WERI-Rb-1 (cell line): ENCODE measurements around the gene ENOX1.

Experiments used
- DNase-seq: peaks from one replicate; pipeline ENCODE4 v3.0.0-alpha.2; 2020
- H3K27ac ChIP-seq: fragments of 250-450 bp; sonication (Bioruptor Pico); 2 replicates; pipeline ENCODE4 v1.5.1; 2020; ENCODE audit warnings: mild to moderate bottlenecking, moderate library complexity
- H3K27me3 ChIP-seq: fragments of 250-450 bp; sonication (Bioruptor Pico); 2 replicates; pipeline ENCODE4 v1.5.1; 2021; ENCODE audit warnings: mild to moderate bottlenecking, low read depth, moderate library complexity; ENCODE audit not compliant: insufficient read depth, severe bottlenecking
- H3K36me3 ChIP-seq: fragments of 250-450 bp; sonication (Bioruptor Pico); 2 replicates; pipeline ENCODE4 v1.5.1; 2020; ENCODE audit warnings: mild to moderate bottlenecking, moderate library complexity
- H3K4me3 ChIP-seq: 2 replicates; pipeline ENCODE4 v1.5.1; 2011; ENCODE audit warnings: low read depth, mild to moderate bottlenecking, control low read depth, low read length
- H3K9me3 ChIP-seq: fragments of 250-450 bp; sonication (Bioruptor Pico); 2 replicates; pipeline ENCODE4 v1.5.1; 2021; ENCODE audit warnings: mild to moderate bottlenecking, moderate library complexity; ENCODE audit not compliant: severe bottlenecking
- TF ChIP-seq, protein P1 (sequence below): IDR thresholded peaks from 2 replicates; pipeline ENCODE4 v1.5.1; 2011; ENCODE audit warnings: low read depth, mild to moderate bottlenecking, control low read depth, inconsistent platforms, low read length

ENOX1 gene

GRCh38 chr13:43487885-43488284 is 298.9 kb downstream of the ENOX1 start:
- TF ChIP-seq, protein P1, sequence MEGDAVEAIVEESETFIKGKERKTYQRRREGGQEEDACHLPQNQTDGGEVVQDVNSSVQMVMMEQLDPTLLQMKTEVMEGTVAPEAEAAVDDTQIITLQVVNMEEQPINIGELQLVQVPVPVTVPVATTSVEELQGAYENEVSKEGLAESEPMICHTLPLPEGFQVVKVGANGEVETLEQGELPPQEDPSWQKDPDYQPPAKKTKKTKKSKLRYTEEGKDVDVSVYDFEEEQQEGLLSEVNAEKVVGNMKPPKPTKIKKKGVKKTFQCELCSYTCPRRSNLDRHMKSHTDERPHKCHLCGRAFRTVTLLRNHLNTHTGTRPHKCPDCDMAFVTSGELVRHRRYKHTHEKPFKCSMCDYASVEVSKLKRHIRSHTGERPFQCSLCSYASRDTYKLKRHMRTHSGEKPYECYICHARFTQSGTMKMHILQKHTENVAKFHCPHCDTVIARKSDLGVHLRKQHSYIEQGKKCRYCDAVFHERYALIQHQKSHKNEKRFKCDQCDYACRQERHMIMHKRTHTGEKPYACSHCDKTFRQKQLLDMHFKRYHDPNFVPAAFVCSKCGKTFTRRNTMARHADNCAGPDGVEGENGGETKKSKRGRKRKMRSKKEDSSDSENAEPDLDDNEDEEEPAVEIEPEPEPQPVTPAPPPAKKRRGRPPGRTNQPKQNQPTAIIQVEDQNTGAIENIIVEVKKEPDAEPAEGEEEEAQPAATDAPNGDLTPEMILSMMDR, result no peak
- DNase-seq, result no peak

DNA sequence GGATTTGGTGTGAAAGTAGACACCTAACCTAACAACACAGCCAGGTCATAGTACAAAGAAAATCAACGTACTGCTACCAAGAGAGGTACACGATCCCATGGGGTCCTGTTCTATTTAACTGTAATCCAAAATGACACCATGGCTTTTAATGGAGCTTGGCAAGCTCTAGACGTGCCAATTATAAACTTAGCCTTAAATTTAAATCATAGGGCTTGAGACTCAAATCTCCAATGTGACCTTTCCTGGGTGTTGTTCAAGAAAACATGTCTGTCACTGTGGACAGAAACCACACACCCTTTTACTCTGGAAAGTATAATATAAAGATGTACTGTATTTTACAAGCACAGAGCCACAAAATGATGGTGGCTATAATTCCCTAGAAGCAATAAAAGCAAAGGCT is 299.3 kb downstream of the ENOX1 start:
- no peak for DNase-seq
- TF ChIP-seq, protein P1, result no peak
- Histone ChIP-seq H3K27me3 (no peaks in the 10 kb centered on the region), H3K27ac (no peak overlapping the region), H3K9me3 (no peaks in the 10 kb centered on the region), H3K4me3 (no peak overlapping the region), H3K36me3 (no peaks in the 10 kb centered on the region)

More at GRCh38 chr13:43487885-43488284, 298.9 kb downstream of the ENOX1 start:
- no peaks in the 10 kb centered on the region for H3K36me3 ChIP-seq
- no peak overlapping the region for H3K4me3 ChIP-seq
- no peaks in the 10 kb centered on the region for H3K27me3 ChIP-seq
- H3K27ac ChIP-seq, result no peak overlapping the region
- no peaks in the 10 kb centered on the region for H3K9me3 ChIP-seq

- no peak overlapping the region for H3K4me3 ChIP-seq
- TF ChIP-seq, protein P1, result no peak
- no peaks in the 10 kb centered on the region for H3K36me3 ChIP-seq
- no peak overlapping the region for H3K27ac ChIP-seq
- H3K9me3 ChIP-seq, result no peaks in the 10 kb centered on the region
- H3K27me3 ChIP-seq, result no peaks in the 10 kb centered on the region
- no peak for DNase-seq
These were observed 302.1 kb downstream of the ENOX1 start for GRCh38 chr13:43484432-43485225.

GRCh38 chr13:43483930-43484329 is 302.8 kb downstream of the ENOX1 start:
- Histone ChIP-seq H3K27me3 (no peaks in the 10 kb centered on the region), H3K27ac (no peak overlapping the region), H3K4me3 (no peak overlapping the region), H3K9me3 (no peaks in the 10 kb centered on the region), H3K36me3 (no peaks in the 10 kb centered on the region)
- TF ChIP-seq, protein P1, result no peak
- DNase-seq, result no peak

GRCh38 chr13:43482641-43483040 is 304.1 kb downstream of the ENOX1 start:
- Histone ChIP-seq H3K4me3 (no peak overlapping the region), H3K27me3 (no peaks in the 10 kb centered on the region), H3K36me3 (no peaks in the 10 kb centered on the region), H3K9me3 (no peaks in the 10 kb centered on the region), H3K27ac (no peak overlapping the region)
- TF ChIP-seq, protein P1, result no peak
- DNase-seq, result no peak

DNA sequence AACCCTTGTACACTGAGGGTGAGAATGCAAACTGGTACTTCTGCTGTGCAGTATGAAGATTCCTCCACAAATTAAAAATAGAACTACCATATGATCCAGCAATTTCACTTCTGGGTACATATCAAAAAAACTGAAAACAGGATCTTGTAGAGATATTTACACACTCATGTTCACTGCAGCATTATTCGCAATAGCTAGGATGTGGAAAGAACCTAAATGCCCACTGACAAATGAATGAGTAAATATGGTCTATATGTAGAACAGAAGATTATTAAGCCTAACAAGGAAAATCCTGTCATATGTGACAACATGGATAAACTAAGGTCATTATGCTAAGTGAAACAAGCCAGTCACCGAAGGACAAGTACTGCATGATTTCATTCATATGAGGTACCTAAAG is 304.7 kb downstream of the ENOX1 start:
- TF ChIP-seq, protein P1, result no peak
- no peak overlapping the region for H3K4me3 ChIP-seq
- H3K36me3 ChIP-seq, result no peaks in the 10 kb centered on the region
- H3K27me3 ChIP-seq, result no peaks in the 10 kb centered on the region
- DNase-seq, result no peak
- no peaks in the 10 kb centered on the region for H3K9me3 ChIP-seq
- no peak overlapping the region for H3K27ac ChIP-seq
